Central memory CD8-positive, alpha-beta T cell (primary cell): Measurements from ENCODE around the gene CDHR2.
A peak's percentile ranks its signal among the peaks of the same experiment; 100 is the strongest.

Experiments used
- ATAC-seq: fragments of 150-1000 bp; cut with Tn5 transposase; replicated peaks from 2 replicates; pipeline ENCODE4 v1.10.0; 2022; ENCODE audit warnings: mild to moderate bottlenecking, moderate FRiP score, moderate number of reproducible peaks; ENCODE audit not compliant: poor library complexity, severe bottlenecking; ENCODE audit errors: extremely low read depth
- DNase-seq, 2 donors: peaks; one replicate each; pipeline ENCODE4 v3.0.0; 2021; ENCODE audit warnings: low spot score in 2 of 2
- H3K27ac Mint-ChIP-seq: one replicate; pipeline ENCODE4 v1.8.0; 2022; ENCODE audit warnings: low read depth, mild to moderate bottlenecking, moderate library complexity, mixed read lengths
- H3K27me3 Mint-ChIP-seq: one replicate; pipeline ENCODE4 v1.8.0; 2022; ENCODE audit warnings: mixed read lengths
- H3K36me3 Mint-ChIP-seq: one replicate; pipeline ENCODE4 v1.8.0; 2022; ENCODE audit warnings: mild to moderate bottlenecking, moderate library complexity, mixed read lengths; ENCODE audit not compliant: insufficient read depth
- H3K4me1 Mint-ChIP-seq: one replicate; pipeline ENCODE4 v1.8.0; 2022; ENCODE audit warnings: mixed read lengths
- H3K4me3 Mint-ChIP-seq: one replicate; pipeline ENCODE4 v1.8.0; 2022; ENCODE audit warnings: mild to moderate bottlenecking, moderate library complexity, mixed read lengths
- H3K9me3 Mint-ChIP-seq: one replicate; pipeline ENCODE4 v1.8.0; 2022; ENCODE audit warnings: mixed read lengths

The CDHR2 gene

DNA sequence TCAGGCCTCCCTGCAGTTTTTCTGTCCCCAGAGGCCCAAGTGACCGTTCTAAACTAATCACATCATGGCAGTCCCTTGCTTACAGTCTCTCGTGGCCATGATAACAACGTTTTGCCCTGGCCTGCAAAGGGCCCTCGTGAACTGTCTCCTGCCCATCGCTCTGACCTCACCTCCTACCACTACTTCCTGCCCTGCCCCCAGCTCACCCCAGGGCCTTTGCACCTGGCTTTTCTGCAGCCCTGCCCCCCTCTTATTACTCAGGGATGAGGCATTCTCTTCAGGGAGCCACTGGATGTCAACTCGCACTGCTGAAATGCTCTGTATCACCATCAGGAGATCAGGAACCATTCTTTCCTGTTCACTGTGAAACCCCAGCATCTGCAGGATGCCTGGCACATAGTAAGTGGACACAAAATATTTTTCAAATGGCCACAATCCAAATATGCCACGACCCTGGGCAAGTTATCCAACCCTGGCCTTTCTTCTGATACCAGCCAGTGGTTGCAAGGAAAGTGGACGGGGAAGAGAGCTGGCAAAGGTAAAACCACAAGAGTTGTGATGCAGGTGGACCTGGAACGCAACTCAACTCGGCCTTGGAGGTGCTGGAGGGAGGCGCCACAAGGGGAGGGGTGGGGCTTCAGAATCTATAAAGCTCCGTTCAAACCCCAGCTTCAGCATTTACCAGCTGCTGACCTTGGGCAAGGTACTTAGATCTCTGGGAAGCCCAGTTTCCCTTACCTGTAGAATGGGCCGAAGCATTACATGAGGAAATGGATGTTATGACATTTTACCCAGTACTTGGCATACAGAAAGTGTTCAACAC lies 79.5 kb downstream of the CDHR2 start:
- Mint-ChIP-seq H3K36me3 (no peaks in the 10 kb centered on the region), H3K4me3 (no peak overlapping the region), H3K9me3 (no peaks in the 10 kb centered on the region), H3K27ac (no peak overlapping the region), H3K4me1 (peaks cover 6% of the 10 kb centered on the region), H3K27me3 (peaks cover 69% of the 10 kb centered on the region)
- DNase-seq (no peak), ATAC-seq (no peak)

DNA sequence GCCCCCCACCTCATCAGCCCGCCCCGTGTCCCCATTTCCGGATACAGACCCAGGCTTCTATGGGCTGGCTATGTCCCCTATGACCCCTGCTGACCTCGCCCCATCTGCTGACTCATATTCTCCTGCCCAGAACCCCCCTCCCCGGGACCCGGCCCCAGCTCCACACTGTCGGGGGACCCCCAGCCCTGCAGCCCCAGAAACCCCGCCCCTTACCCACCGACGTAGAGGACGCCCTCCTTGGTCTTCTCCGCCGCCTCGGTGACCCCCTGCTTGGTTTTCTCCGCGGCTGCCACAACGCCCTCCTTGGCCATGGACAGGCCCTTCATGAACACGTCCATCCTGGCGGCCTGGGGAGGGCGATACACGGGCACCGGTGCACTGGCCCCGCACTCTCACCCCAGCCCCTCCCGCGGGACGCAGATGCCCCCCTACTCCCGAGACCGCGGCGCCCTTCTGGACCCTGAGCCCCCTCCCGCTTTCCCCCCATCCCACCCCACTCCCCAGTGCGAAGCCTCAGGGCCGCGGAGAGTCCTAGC lies 80.2 kb downstream of the CDHR2 start:
- H3K27me3 Mint-ChIP-seq, result peaks cover 70% of the 10 kb centered on the region
- peaks cover 10% of the 10 kb centered on the region for H3K4me1 Mint-ChIP-seq
- no peaks in the 10 kb centered on the region for H3K36me3 Mint-ChIP-seq
- no peak overlapping the region for H3K27ac Mint-ChIP-seq
- ATAC-seq (no peak), DNase-seq (no peak)
- H3K9me3 Mint-ChIP-seq, result no peaks in the 10 kb centered on the region
- H3K4me3 Mint-ChIP-seq, result no peak overlapping the region

DNA sequence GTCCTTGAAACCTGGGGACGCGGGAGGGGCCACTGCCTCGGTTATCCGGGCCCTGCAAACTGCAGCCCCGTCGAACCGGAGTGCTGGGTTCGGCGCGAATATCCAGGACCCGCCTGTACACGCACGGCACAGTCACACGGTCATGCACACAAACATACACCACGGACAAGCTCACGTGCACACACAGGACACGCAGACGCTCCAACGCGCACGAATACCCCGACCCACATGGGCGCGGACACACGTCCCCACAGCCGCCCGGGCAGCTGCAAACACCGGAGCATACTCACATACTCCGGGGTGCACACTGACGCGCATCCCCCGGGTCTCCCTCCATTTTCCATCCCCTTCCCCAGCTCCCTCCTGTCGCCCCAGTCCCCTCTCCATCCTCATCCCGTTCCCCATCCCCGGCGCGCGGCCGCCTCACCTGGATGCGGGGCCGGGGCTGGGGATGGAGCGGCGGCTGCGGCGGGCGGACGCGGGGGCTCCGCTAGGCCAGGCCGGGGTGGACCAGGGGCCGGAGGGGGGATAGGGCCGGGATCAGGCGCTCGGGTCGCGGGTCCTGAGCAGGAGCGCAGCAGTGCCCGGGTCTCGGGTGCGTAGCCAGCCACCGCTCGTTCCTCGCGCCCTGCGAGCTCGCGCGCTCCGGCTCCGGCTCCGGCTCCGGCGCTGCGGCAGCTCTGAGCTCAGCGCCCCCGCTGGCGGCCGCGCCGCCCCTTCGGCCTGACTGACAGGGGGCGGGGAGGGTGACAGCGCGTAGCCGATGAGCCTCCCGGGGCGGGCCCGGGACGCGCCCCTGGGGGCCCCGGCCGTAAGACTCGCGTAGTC lies 80.9 kb downstream of the CDHR2 start, which contains the start of the genes EIF4E1B and SNCB:
Gene EIF4E1B, plus strand, starts transcription at position 823 of the 828 bp plus-strand sequence. CDS start 12,113 bp downstream, outside the sequence.
Gene SNCB, minus strand, starts transcription at position 682 of the 828 bp plus-strand sequence. CDS start 880 bp downstream, outside the sequence.
- H3K36me3 Mint-ChIP-seq, result no peaks in the 10 kb centered on the region
- H3K27ac Mint-ChIP-seq, result no peak within 1 kb of the TSS
- H3K27me3 Mint-ChIP-seq, result peaks cover 74% of the 10 kb centered on the region
- DNase-seq (no peak), ATAC-seq (peak; percentile 79)
- peak within 1 kb of the TSS; percentile 21 for H3K4me3 Mint-ChIP-seq
- H3K9me3 Mint-ChIP-seq, result no peaks in the 10 kb centered on the region
- H3K4me1 Mint-ChIP-seq, result peaks cover 10% of the 10 kb centered on the region

DNA sequence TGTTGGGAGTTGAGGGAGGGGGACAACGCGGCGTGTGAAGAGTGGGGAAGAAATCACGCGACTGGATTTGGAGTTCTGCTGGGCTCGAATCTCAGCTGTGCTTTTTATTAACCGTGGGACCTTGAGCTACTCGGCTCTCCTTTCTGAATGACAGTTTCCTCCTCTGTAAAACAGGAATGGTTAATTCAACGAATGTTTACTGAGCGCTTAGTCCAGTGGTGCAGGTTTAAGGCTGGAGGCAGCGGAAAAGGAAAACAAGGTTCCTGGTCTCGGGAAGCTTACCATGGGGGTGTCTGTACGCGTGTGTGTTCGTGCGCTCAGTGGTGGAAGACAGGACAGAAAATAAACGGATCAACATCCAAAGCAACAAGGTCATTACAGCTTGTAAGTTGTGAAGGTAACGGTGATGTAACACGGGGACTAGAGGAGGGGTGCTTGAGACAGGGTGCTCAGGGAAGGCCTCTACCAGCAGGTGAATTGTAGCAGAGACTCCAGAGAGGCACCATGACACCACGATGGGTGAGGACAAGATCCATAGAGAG lies 81.6 kb downstream of the CDHR2 start:
- H3K4me1 Mint-ChIP-seq, result peaks cover 10% of the 10 kb centered on the region
- no peaks in the 10 kb centered on the region for H3K9me3 Mint-ChIP-seq
- peaks cover 74% of the 10 kb centered on the region for H3K27me3 Mint-ChIP-seq
- DNase-seq (no peak), ATAC-seq (no peak)
- H3K27ac Mint-ChIP-seq, result no peak overlapping the region
- peak overlapping the region; percentile 21 for H3K4me3 Mint-ChIP-seq
- H3K36me3 Mint-ChIP-seq, result no peaks in the 10 kb centered on the region

DNA sequence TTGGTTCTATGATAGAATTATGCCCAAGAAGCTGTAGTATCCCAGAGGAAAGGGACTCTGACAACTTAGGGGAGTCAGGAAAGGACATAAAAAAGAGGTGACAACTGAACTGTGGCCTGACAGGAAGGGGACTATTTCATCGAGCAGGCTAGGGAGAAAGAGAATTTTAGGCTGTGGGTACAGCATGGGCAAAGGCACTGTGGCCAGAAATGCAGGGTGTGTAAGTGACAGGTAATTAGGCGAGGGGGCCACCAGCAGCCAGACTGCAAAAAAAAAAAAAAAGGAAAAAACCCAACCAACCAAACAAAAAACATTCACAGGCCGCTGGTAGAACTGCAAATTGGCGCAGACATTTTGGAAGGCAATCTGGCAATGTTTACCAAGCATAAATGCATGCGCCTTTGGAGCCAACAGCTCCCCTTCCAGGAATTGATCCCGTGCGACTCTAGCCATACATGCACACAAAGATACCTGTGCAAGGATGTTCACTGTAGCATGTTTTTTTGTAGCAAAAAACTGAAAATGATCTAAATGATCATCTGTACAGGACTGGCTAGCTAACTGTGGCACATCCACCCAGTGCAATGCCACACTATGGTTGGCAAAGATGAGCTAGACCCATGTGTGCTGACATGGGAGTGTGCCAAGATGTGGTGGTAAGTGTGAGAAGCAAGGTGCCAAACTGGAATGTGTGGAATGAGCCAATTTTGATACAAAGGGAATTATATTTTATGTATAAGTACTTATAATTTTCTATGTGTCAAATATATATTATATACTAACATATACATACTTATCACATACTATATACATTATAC lies 82.5 kb downstream of the CDHR2 start:
- Mint-ChIP-seq H3K4me3 (no peak overlapping the region), H3K4me1 (peaks cover 10% of the 10 kb centered on the region), H3K9me3 (no peaks in the 10 kb centered on the region), H3K27me3 (peaks cover 72% of the 10 kb centered on the region), H3K27ac (no peak overlapping the region), H3K36me3 (no peaks in the 10 kb centered on the region)
- no peak for DNase-seq
- ATAC-seq, result no peak

DNA sequence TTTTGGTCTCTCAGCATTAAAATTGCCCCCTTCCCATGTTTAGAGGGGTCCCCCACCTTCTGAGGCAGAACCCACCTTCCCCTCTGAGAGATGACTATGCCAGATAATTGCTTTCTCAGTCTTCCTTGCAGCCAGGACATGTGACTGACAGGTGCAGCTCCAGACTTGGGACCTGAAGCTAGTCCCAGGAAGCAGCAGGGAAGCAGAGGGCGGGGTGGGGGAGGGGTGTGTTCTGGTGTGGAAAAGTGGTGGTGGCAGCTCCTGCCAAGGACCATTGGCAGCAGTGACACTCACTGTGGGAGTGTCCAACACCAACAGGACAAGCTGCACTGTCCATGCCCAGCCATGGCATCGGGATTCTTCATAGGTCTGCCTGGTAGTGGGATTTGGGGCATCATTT lies 83.6 kb downstream of the CDHR2 start:
- no peak overlapping the region for H3K4me3 Mint-ChIP-seq
- ATAC-seq (no peak), DNase-seq (no peak)
- H3K36me3 Mint-ChIP-seq, result no peaks in the 10 kb centered on the region
- no peak overlapping the region for H3K27ac Mint-ChIP-seq
- peaks cover 68% of the 10 kb centered on the region for H3K27me3 Mint-ChIP-seq
- peaks cover 10% of the 10 kb centered on the region for H3K4me1 Mint-ChIP-seq
- no peaks in the 10 kb centered on the region for H3K9me3 Mint-ChIP-seq

DNA sequence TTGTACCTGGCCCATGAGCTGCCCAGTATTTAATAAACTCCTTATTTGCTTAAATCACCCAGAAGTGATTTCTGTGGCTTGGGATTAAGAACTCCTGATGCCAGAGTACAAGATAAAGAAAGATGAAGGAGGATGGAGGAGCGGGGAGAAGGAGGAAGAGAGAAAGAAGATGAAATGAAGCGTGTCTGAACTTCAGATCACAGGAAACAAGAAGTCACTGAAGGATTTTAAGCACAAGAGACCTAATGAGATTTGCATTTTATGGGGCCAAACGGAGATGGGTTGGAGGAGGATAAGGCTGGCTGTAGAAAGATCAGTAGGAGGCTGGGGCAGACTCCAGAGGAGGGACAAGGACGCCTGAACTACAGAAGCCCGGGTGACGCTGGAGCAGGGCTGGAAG lies 84.5 kb downstream of the CDHR2 start:
- no peak for ATAC-seq

DNA sequence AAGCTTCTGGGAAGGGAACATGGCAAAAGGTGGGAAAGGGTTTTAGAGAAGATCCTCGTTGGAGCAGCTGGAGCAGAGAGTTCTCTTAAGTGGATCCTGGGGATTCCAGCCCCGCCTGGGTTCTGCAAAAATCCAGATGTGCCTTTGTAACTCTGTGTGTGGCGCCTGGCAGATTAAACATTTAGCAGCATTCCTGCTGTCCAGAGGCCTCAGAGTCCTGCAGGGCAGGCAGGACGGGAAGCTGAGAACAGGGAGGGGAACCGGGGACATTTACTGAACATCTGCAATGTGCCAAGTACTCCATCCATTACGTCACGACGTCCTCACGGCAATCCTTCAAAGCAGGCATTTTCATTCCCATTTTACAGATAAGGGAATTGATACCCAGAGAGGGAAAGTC lies 87.3 kb downstream of the CDHR2 start:
- no peak overlapping the region for H3K4me3 Mint-ChIP-seq
- no peak overlapping the region for H3K27ac Mint-ChIP-seq
- ATAC-seq (no peak), DNase-seq (no peak)
- peaks cover 6% of the 10 kb centered on the region for H3K4me1 Mint-ChIP-seq
- peaks cover 2% of the 10 kb centered on the region for H3K36me3 Mint-ChIP-seq
- H3K9me3 Mint-ChIP-seq, result no peaks in the 10 kb centered on the region
- H3K27me3 Mint-ChIP-seq, result peaks cover 45% of the 10 kb centered on the region

More for the DNA sequence above, 84.5 kb downstream of the CDHR2 start:
- Mint-ChIP-seq H3K36me3 (no peaks in the 10 kb centered on the region), H3K9me3 (no peaks in the 10 kb centered on the region), H3K27ac (no peak overlapping the region), H3K27me3 (peaks cover 60% of the 10 kb centered on the region), H3K4me3 (no peak overlapping the region), H3K4me1 (peaks cover 10% of the 10 kb centered on the region)
- no peak for DNase-seq

DNA sequence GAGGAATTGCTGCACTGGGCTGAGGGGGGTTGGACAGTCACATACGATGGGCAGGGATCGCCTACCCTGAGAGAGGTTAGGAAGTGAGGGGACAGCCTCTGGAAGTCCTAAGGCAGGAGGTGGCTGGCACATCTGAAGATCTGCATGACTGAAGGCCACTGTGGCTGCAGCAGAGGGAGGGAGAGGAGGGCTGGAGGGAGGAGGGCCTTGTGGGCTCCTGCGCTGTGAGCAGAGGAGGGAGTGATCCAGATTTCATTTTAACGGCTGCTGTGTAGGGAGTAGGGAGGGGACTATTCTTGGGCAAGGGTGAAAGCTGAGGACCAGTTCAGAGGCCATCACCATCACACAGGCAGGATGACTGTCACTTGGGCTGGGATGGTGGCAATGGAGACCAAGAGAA lies 88.4 kb downstream of the CDHR2 start:
- Mint-ChIP-seq H3K36me3 (peaks cover 2% of the 10 kb centered on the region), H3K9me3 (no peaks in the 10 kb centered on the region), H3K4me3 (no peak overlapping the region), H3K4me1 (peaks cover 6% of the 10 kb centered on the region), H3K27me3 (peaks cover 41% of the 10 kb centered on the region), H3K27ac (no peak overlapping the region)
- DNase-seq (no peak), ATAC-seq (no peak)

DNA sequence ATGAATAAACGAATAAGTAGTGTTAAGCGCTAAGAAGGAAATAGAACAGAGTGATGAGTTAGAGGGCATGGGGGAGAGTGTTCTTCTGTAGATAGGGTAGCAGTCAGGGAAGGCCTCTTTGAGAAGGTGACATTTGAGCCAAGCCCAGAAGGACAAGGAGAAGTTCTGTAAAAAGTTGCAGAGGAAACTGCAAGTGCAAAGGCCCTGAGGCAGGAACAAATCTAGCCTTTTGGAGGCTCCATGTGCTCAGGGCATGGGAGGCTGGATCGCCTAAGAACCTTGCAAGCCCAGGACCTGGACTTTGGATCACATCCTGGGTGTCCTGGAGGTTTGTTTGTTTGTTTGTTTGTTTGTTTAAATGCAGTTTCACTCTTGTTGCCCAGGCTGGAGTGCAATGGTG lies 89.3 kb downstream of the CDHR2 start:
- peaks cover 6% of the 10 kb centered on the region for H3K4me1 Mint-ChIP-seq
- peaks cover 36% of the 10 kb centered on the region for H3K27me3 Mint-ChIP-seq
- H3K4me3 Mint-ChIP-seq, result no peak overlapping the region
- no peaks in the 10 kb centered on the region for H3K9me3 Mint-ChIP-seq
- no peak overlapping the region for H3K27ac Mint-ChIP-seq
- ATAC-seq (no peak), DNase-seq (no peak)
- peaks cover 2% of the 10 kb centered on the region for H3K36me3 Mint-ChIP-seq

DNA sequence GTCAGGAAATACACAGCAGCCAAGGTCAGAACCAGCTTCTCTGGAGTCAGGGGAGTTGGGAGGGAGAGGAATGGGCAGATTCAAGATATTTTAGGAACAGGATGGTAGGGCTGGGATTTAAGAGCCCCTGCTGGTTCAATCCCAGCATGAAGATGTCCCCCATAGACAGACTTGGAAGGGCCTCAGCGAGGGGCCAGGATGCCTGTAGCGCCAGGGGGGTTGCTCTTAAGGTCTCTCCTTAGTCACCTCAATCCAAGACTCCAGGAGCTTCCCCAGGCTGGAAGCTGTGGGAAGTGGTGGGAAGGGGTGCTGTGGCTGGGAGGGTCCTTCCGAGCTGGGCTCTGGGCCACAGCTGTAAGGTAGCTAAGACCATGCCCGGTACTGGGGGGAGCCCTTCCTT lies 90.1 kb downstream of the CDHR2 start:
- Mint-ChIP-seq H3K27me3 (peaks cover 28% of the 10 kb centered on the region), H3K4me3 (no peak overlapping the region), H3K4me1 (no peaks in the 10 kb centered on the region), H3K9me3 (no peaks in the 10 kb centered on the region), H3K27ac (no peak overlapping the region), H3K36me3 (peaks cover 2% of the 10 kb centered on the region)
- ATAC-seq (no peak), DNase-seq (no peak)

DNA sequence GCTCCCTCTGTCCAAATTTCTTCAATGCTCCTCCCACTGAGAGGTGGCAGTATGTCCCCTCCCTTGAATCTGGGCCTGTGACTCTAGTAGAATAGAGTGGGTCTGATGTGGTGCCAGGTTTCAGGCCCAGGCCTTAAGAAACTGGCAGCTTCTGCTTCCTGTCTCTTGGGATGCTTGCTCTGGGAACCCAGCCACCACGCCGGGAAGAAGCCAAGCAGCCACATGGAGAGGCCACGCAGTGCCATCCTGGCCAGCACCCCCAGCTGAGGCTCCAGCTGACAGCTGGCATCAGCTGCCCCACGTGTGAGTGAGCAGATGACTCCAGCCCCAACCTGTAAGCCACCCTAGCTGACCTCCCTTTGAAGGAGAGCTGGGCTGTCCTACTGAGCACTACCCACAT lies 90.8 kb downstream of the CDHR2 start:
- Mint-ChIP-seq H3K36me3 (peaks cover 4% of the 10 kb centered on the region), H3K27ac (no peak overlapping the region), H3K4me3 (no peak overlapping the region), H3K9me3 (no peaks in the 10 kb centered on the region), H3K27me3 (peaks cover 21% of the 10 kb centered on the region), H3K4me1 (peaks cover 3% of the 10 kb centered on the region)
- ATAC-seq, result no peak
- no peak for DNase-seq
